Erythroblast (primary cell): ENCODE measurements around the gene IGFBP4.

ENCODE experiments used
- GATA1 ChIP-seq: IDR thresholded peaks from 2 replicates; pipeline ENCODE4 v1.6.1; 2011; ENCODE audit warnings: low read depth, mild to moderate bottlenecking, control low read depth, low read length, moderate library complexity
- POLR2A ChIP-seq: IDR thresholded peaks from 2 replicates; pipeline ENCODE4 v1.6.1; 2011; ENCODE audit warnings: mild to moderate bottlenecking, low read length

- no peak for TF ChIP-seq POLR2A
- TF ChIP-seq GATA1 = no peak
Measured at GRCh38 chr17:40495140-40495539, 51.9 kb downstream of the IGFBP4 start.
